HG03060 (cell line): ENCODE results near the gene CACNA1A.

Experiments used
- ATAC-seq: cut with Tn5 transposase; IDR thresholded peaks from one replicate; pipeline ENCODE4 v1.9.1; 2021; ENCODE audit warnings: low read depth, moderate number of reproducible peaks; ENCODE audit not compliant: unreplicated experiment

CACNA1A gene

GRCh38 chr19:13499692-13500091, 6.6 kb downstream of the CACNA1A start:
- ATAC-seq = no peak

GRCh38 chr19:13493516-13494310, 12.6 kb downstream of the CACNA1A start:
- ATAC-seq = no peak

- ATAC-seq = no peak
Measured at GRCh38 chr19:13492128-13492527, 14.2 kb downstream of the CACNA1A start.

- ATAC-seq = no peak
Measured at GRCh38 chr19:13487985-13488384, 18.3 kb downstream of the CACNA1A start.

- no peak for ATAC-seq
Measured at GRCh38 chr19:13484166-13484565, 22.1 kb downstream of the CACNA1A start.

GRCh38 chr19:13483215-13483614, 23.1 kb downstream of the CACNA1A start:
- no peak for ATAC-seq

- ATAC-seq = no peak
Measured at GRCh38 chr19:13478576-13478975, 27.7 kb downstream of the CACNA1A start.

GRCh38 chr19:13476071-13476470, 30.2 kb downstream of the CACNA1A start:
- ATAC-seq = no peak

GRCh38 chr19:13475044-13475443, 31.2 kb downstream of the CACNA1A start:
- no peak for ATAC-seq

- no peak for ATAC-seq
Measured at GRCh38 chr19:13466697-13467096, 39.6 kb downstream of the CACNA1A start.

- no peak for ATAC-seq
Measured at GRCh38 chr19:13463296-13463695, 43.0 kb downstream of the CACNA1A start.

GRCh38 chr19:13461536-13461935, 44.7 kb downstream of the CACNA1A start:
- ATAC-seq = no peak

- ATAC-seq = no peak
Measured at GRCh38 chr19:13460045-13460444, 46.2 kb downstream of the CACNA1A start.

- ATAC-seq = no peak
Measured at GRCh38 chr19:13459351-13459750, 46.9 kb downstream of the CACNA1A start.

GRCh38 chr19:13451434-13451995, 54.8 kb downstream of the CACNA1A start:
- ATAC-seq = no peak

- no peak for ATAC-seq
Measured at GRCh38 chr19:13447978-13448377, 58.3 kb downstream of the CACNA1A start.

- ATAC-seq = no peak
Measured at GRCh38 chr19:13441810-13442512, 64.3 kb downstream of the CACNA1A start.

- ATAC-seq = no peak
Measured at GRCh38 chr19:13437919-13438618, 68.2 kb downstream of the CACNA1A start.

GRCh38 chr19:13436352-13436751, 69.9 kb downstream of the CACNA1A start:
- no peak for ATAC-seq

GRCh38 chr19:13430790-13431582, 75.3 kb downstream of the CACNA1A start:
- ATAC-seq = no peak
